HG02870 (cell line): Measurements from ENCODE around the gene TRUB1.
"Not testable (repeated sequence)": the region's sequence is repeated elsewhere in the genome, so short reads cannot be mapped to it uniquely, and the experiment has no call there.

Source experiments
- ATAC-seq: cut with Tn5 transposase; IDR thresholded peaks from one replicate; pipeline ENCODE4 v1.9.1; 2021; ENCODE audit warnings: mild to moderate bottlenecking, moderate library complexity; ENCODE audit not compliant: unreplicated experiment

Gene TRUB1

DNA sequence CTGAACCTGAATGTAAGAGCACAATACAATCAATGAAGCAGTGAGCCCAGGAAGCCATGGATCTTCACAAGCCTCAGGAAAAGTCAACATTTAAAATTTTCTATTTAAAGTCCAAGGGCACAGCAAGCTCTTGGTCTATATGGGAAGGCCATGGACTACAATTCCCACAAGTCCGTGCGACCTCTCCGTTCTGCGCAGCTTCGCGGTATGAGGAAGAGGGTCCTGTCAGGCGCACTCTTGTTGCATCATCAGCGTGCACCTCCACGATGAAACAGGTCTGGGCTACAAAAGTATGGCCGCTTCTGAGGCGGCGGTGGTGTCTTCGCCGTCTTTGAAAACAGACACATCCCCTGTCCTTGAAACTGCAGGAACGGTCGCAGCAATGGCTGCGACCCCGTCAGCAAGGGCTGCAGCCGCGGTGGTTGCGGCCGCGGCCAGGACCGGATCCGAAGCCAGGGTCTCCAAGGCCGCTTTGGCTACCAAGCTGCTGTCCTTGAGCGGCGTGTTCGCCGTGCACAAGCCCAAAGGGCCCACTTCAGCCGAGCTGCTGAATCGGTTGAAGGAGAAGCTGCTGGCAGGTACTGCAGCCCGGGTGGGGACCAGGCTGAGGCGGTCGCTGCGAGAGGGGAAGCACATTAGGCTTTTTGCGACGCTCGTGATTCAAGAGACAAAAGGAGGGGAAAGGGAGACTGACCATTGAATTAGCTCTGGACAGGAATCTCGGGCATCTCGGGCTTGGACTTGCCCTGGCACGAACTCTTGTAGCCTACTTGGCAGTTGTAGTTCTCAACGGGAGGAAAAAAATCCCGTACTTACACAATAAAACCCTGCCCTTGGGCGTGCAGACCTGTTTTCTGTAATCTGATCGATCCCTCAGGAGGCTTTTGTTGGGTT is at the start of gene TRUB1:
Gene TRUB1, plus strand, starts transcription at position 234 of the 894 bp plus-strand sequence. Its CDS starts 59 bp downstream, at position 293.
- ATAC-seq, result peak; percentile 100

DNA sequence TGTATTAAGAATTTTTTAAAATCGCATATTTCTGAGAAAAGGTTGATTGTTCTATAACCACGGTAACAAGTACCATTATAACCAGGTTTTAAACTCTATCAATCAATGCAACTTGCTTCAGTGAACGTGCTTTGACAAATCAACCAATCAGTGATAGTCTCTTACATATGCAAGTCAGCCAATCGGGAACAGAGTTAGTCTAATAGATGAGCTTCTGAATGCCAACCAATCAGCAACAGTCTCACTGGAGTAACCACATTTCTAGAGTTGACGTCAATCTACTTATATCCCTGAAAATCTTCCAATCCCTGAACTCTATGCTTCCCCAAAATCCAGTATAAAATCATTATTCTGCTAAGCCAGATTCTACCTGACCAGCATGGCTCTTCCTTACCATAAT is 44.7 kb upstream of the TRUB1 start:
- no peak for ATAC-seq

DNA sequence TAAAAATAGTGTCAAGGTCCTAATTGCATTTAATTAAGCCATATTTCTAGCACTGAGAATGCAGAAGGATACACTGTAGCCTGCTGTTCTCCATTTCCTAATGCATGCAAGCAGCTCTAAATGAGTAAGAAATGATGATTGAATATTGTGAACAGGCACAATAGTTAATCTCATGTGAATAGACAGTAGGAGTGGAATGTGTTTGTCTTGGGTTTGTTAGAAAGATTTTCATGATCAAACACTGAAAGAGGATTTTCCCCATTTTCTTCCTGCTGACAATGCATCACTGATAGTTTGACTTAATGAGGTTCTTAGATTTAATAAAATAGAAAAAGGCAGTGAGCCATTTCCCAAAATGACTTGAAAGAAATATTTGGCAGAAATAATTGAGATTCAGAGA is 43.1 kb upstream of the TRUB1 start:
- no peak for ATAC-seq

DNA sequence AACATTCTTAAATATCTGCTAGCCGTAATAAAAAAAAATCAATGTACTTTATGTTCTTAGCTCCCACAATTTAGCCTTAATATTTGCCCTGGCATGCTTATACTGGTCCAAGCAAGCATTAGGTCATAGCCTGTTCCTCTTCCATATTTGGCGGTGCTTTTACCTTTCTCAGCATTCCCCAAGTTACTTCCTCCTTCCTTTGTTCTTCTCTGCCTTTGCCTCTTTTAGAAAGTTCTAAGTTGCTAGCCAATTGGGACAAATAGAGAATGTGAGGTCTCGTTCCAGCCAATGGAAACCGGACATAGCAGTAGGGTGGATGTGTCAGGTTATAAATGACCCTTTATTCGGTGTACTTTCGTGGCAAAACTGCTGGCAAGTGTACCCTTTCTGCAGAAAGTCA is 41.0 kb upstream of the TRUB1 start:
- ATAC-seq, result not testable (repeated sequence)

DNA sequence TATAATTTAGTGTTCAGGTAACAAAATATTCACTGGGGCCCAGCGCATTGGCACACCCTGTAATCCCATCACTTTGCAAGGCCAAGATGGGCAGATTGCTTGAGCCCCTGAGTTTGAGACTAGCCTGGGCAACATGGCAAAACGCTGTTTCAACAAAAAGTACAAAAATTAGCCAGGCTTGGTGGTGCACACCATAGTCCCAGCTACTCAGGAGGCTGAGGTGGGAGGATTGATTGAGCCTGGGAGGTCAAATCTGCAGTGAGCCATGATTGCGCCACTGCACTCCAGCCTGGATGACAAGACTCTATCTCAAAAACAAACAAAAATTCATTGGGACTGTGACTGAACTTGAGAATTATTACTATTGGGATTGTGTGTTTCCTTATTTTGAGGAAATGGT is 40.4 kb upstream of the TRUB1 start:
- ATAC-seq, result no peak

DNA sequence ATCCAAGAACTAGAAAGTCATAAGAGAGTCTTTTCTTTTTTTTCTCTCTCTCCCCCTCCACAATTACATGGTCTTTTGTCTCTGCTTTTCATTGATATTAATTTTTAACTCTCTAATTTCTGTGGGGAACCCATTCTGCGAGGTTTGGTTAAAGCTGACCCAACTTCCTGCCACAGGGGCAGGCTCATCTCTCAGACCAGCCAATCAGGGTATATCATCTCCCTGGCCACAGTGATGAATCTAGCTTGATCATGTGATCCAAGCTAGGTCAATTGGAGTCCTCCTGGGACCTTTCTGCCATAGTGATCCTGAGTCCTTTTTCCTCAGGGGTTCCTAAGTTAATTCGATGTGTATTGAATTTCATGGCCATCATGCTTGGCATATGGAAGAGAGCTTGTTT is 38.0 kb upstream of the TRUB1 start:
- ATAC-seq, result no peak

DNA sequence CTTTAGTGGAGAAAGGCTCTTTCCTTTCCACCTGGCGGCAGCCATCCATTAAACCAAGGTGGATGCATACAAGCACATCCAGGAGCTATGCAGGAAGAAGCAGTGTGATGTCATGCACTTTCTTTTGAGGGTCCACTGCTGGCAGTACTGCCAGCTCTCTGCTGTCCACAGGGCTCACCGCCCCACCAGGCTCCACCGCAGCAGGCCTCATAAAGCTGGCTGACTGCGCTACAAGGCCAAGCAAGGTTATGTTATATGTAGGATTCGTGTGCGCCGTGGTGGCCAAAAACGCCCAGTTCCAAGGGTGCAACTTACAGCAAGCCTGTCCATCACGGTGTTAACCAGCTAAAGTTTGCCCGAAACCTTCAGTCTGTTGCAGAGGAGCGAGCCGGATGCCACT is 37.3 kb upstream of the TRUB1 start:
- no peak for ATAC-seq

DNA sequence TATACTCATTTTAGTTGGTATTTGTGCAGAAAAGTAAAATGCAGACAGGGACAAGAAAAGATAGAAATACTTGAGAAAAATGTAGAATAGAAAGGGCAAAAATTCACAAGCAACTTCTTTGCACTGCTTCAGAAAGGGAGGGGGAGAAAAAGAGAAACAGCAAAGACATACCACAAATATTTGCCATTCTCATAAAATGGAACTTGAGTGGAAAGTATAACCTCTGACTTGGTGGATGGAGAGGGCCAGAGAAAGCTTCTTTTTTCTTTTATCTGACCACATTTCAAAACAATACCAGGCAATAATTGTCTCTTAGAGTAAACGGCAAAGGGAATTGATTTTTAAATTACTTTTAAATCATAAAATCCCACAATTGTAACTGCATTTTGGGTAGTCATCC is 35.8 kb upstream of the TRUB1 start:
- ATAC-seq, result no peak

DNA sequence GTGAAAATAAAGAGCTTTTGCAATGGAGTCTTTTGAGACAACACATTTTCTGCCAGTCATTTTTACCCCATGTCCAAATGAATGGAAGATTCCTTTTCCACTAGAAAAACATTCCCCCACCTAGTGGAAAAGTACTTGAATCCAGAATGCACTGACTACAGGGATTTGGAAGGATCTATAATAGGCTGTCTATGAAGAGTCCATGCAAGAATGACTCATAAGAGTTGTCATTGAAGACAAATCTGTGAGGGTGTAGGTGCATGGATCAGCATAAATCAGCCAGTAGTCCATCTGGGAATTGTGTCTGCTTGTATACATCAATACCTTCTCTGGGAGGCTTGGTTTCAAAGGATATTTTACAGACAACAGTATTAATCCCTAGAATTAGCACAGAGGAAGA is 32.5 kb upstream of the TRUB1 start:
- no peak for ATAC-seq

DNA sequence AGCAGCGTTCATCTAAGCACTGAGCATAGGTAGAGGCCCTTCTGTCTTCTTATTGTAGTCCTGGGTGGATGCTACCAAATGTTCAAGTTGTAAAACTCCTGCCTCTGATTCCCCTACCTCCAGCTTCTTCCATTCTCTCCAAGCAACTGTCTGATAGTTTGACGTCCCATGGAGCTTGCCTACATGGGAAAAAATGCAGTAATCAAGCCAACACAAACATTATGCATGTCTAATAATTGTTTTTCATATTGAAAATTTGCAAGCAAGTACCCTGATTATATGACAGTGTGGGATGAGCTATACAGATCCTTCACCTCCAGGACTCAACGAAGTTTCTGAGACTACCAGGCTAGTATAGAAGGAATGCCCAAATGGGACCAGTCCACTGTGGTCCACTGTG is 31.0 kb upstream of the TRUB1 start:
- no peak for ATAC-seq

DNA sequence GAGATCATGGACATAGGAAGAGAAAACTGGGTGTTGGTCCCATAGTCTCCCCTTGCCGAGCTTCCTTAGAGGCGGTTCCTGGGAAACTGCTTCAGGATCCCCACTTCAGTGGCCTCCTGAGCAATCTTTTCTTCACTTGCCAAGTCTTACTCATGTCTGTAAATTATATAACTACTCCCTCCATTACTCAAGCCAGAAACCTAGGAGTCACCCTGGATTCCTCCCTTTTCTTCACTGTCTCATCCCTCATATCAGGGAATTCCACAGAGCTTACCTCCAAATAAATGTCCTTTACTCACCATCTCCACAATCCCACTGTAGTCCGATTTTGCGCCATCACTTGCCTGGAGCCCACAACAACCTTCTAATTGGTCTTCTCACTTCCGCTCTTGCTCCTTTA is 29.1 kb upstream of the TRUB1 start:
- no peak for ATAC-seq

DNA sequence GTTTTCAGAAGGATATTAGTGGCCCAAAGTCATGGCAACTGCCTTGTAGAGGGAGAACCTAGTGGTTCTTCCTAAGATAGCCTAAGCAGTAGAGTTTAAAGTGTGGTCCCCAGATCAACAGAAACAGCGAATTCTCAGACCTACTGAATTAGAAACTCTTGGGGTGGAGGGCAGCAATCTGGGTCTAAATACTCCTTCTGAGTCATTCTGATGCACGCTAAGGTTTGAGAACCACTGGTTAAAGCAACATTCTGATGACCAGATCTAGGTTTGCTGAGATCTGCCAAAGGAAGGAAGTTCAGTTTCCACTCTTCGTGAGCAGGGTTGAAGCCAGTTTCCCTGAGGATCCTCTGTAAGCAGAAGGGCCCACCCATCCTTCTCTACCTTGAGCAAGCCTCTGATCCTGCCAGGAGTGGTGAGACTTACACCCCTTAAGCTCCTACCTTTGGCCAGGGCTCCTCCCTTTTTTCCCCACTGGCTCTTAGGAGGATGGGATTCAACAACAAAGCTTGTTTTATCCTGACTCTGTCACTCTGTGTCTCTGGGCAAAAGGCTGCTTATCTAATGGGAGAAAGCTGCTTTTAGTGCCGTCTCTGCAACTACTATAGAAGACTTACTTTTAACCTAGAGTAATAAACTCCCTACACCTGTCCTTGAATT is 26.8 kb upstream of the TRUB1 start:
- peak; percentile 84 for ATAC-seq

DNA sequence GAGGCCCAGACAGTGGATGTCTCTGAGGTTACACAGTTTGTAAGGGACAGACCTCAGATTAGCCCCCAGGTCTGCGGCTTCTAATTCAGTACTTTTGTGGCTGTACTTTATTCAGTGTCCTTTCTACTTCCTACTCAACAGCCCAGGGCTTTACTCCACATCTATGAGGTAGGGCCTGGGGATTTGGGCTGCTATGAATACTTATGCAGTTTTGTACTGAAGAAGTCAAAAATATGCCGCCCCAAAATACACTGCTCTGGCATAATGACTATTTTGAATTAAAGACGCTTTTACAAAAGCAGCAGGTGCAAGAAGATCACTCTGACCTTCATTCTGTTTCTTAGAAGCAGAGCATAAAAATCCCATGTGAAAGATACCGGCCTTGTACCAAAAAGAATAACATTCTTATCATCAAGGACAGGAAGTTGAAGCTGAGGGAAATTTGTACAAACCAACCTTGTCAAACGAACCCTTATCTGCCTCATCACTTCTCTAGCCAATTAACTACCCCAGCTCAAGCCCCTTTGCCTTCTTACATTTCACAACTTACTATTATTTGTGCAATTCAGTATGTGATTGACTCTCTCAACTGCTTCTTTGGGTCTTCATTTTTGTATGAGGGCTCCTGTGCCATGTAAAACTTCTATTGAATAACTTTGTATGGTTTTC is 26.1 kb upstream of the TRUB1 start:
- ATAC-seq, result no peak

DNA sequence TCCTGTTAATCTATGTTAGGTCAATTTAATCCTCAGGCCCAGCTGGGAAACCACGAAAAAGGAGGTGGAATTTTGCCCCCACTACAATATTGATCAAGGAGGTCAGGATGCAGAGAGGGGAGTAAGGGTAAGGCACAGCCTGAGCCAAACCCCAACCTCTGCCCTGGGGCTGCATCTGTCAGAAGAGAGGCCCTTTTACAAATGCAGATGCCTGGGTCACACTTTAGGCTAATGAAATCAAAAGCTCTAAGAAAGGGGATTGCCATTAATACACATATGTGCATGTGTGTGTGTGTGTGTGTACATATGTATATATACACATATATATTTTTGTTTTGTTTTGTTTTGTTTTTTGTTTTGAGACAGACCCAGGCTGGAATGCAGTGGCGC is 25.5 kb upstream of the TRUB1 start:
- no peak for ATAC-seq

DNA sequence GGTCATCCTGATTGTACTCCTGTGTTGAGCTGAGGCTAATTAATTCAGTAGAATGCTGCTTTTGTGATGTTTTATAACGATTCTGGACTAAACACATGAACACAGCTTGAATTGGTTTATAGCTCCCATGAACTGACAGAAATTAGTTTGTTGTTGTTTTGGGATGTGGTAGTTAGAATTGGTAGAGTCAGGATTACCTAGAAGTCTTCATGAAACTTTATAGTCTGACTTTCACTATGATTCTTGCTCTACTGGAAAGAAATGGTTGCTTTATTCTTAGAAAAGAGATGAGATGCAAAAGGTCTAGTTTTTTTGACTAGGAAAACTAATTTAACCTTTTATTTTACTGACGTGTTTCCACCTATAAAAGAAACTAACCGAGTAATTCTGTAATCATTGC is 23.4 kb upstream of the TRUB1 start:
- ATAC-seq, result no peak

DNA sequence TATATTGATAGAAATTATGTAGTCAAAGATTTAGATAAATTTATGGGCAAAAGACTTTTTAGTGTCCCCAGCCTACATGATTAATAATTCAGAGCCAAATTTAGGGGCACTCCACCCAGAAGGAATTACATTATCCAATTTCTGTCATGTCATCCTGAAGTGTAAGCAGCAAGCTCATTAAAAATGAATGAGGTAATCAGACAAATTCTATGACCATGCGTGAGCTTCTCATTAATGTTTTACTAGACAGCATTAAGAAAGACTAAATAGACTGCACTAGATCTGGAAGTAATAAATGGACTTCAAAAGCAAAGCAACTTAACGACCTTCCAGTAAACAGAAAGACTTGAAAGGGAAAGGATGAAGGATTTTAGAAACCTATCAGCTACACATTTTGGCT is 22.7 kb upstream of the TRUB1 start:
- no peak for ATAC-seq

DNA sequence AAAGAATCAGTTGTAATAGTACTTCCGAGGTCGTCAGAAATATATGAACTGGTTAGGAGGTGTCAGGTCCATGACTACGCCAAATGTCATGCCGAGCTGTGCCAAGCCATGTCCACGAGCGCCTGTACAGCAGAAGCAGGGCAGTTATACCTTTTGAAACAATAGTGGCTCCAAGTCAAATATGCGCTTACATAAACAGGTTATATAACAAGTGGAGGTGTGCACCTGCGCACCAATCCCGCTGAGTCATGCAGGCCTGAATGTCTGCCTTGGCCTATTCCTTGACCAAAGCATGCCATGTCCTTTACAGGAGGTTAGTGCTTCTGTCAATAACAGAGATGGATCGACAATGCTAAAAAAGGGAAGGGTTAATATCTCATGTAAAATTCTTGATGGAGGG is 21.3 kb upstream of the TRUB1 start:
- no peak for ATAC-seq

DNA sequence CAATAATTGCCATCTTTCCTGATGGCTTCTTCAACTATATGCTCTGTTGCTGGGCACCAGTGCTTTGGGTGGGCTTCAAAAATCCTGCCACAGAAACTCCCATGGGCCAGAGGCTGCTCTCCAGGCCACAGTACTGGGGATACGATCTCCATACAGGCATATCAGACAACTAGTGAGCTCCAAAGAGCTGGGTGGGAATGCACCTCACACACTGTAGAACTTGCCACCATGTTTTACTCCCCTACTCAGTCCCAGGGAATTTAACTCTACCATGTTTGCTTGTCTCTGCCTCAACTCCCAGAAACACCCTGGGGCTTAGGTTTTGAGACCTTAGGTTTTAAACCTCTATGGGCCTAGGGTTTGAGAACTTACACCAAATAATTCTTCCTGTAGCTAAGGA is 20.5 kb upstream of the TRUB1 start:
- no peak for ATAC-seq

DNA sequence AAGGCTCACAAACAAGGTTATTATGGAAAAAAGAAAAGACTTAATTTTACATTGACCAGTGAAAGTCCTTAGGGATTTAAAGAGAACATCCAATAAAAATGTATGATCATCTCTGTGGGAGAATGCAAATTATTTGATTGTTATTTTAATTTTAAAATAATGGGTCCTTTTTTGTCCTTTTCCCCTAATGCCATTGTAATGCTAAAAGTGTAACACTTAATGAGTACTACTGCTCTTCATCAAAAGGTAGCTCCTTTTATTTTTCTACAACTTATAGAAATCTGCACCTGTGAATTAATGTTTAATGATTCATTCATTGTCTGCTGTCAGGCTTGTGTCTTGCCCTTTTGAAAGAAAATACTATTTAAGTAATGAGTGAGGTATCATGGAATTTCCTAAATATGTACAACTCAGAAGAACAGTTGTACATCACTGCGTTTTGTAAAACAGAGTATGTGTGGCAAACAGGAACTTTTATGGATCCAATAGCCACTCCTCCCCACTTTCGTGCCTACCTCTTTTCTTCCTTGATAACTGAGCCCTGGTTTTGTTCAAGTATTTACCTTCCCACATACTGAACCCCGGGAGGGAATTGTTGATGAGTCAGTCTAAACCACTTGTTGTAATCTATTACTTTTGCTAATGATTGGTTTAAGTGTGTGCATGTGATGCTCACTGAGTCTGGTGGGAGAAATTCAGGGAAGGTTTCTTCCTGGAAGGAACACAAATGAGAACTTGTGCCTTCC is 19.9 kb upstream of the TRUB1 start:
- no peak for ATAC-seq

DNA sequence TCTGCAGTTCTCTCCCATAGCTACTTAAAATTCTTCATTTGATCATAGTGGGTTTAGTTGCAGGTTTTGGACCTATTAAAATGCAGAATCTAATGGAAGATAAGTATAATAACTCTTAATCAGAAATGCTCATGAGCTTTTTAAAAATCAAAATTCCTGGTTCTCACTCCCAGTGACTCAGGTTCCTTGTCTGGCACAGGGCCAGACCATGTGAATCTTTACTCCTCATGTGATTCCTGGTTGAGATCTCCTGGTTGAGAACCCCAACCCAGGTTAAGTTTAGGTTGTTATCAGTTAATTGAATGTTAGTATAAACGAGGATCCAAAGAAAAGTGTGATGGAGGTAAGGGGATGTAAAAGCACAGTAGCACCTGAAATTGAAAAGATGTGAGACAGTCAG is 17.5 kb upstream of the TRUB1 start:
- no peak for ATAC-seq

DNA sequence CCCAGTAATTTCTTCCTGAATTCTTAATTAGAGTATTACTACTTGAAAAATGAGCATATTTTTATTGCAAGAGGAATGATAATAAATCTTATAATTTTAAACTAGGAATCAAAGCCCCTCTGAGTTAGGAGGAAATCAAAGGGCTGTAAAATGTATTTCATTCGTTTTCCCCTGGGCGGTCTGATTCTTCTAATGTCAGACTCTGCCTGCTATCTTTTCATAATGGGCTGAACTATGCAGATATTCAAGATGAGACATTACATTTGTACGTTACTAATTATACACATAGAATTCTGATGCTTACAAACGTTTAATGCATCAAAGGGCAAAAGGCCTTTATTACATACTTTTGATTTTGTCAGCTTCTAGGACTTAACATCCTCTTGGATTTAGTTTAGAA is 16.0 kb upstream of the TRUB1 start:
- ATAC-seq, result no peak
